Stimulated activated naive B cell treated with anti-CD40 and anti-IgM and Interleukin-4, amounts not matched to agents 10 μg/mL and 1 μg/mL and 100 μg/mL, for 72 hours (primary cell): ENCODE data around the gene ELMO2.

Experiments
- ATAC-seq, 2 donors: fragments of 150-1000 bp; cut with Tn5 transposase; replicated peaks; 2 replicates each; pipeline ENCODE4 v1.10.0; 2021; ENCODE audit warnings: moderate library complexity in 1 of 2
- DNase-seq: peaks from one replicate; pipeline ENCODE4 v3.0.0; 2021
- H3K27ac Mint-ChIP-seq: one replicate; pipeline ENCODE4 v1.8.0; 2022; ENCODE audit warnings: mild to moderate bottlenecking, mixed read lengths
- H3K27me3 Mint-ChIP-seq, 2 donors: one replicate each; pipeline ENCODE4 v1.8.0; 2022; ENCODE audit warnings: mixed read lengths in 2 of 2
- H3K36me3 Mint-ChIP-seq, 2 donors: one replicate each; pipeline ENCODE4 v1.8.0; 2022; ENCODE audit warnings: mixed read lengths in 2 of 2, mild to moderate bottlenecking in 1 of 2
- H3K4me1 Mint-ChIP-seq, 2 donors: one replicate each; pipeline ENCODE4 v1.8.0; 2022; ENCODE audit warnings: mixed read lengths in 2 of 2, mild to moderate bottlenecking in 1 of 2
- H3K4me3 Mint-ChIP-seq, 2 donors: one replicate each; pipeline ENCODE4 v1.8.0; 2022; ENCODE audit warnings: mild to moderate bottlenecking in 2 of 2, mixed read lengths in 2 of 2, moderate library complexity in 1 of 2
- H3K9me3 Mint-ChIP-seq, 2 donors: one replicate each; pipeline ENCODE4 v1.8.0; 2022; ENCODE audit warnings: mixed read lengths in 2 of 2, mild to moderate bottlenecking in 1 of 2

Gene ELMO2

DNA sequence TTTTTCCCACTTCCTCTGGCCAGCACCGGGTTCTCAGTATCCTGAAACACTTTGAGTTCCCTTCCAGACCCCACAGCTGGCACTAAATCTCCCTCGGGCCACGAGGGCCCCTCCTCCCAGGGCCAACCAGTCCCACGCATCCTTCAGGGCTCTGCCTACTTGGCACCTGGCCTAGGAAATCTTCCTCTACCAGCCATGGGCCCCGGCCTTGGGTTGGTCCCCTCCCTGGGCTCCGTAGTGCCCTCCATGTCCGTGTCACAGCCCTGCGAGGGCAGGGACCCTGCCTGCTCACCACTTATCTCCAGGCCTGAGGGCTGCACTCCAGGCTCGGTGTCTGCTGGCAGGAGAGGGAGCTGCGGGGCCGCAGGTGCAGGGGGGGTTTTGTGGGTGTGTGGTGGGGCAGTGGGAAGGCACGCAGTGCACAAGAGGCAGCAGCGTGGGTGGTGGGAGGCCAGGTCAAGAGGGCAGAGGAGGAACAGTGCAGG lies 49.3 kb downstream of the ELMO2 start:
- ATAC-seq (no peak), DNase-seq (no peak)
- peak overlapping the region; percentile 67 for H3K4me3 Mint-ChIP-seq
- peaks cover 64 to 71% of the 10 kb centered on the region in 2 donors for H3K36me3 Mint-ChIP-seq
- H3K4me1 Mint-ChIP-seq: peaks cover 56 to 72% of the 10 kb centered on the region in 2 donors
- H3K27ac Mint-ChIP-seq: peak overlapping the region; percentile 84
- H3K9me3 Mint-ChIP-seq: no peaks in the 10 kb centered on the region
- H3K27me3 Mint-ChIP-seq: no peaks in the 10 kb centered on the region

DNA sequence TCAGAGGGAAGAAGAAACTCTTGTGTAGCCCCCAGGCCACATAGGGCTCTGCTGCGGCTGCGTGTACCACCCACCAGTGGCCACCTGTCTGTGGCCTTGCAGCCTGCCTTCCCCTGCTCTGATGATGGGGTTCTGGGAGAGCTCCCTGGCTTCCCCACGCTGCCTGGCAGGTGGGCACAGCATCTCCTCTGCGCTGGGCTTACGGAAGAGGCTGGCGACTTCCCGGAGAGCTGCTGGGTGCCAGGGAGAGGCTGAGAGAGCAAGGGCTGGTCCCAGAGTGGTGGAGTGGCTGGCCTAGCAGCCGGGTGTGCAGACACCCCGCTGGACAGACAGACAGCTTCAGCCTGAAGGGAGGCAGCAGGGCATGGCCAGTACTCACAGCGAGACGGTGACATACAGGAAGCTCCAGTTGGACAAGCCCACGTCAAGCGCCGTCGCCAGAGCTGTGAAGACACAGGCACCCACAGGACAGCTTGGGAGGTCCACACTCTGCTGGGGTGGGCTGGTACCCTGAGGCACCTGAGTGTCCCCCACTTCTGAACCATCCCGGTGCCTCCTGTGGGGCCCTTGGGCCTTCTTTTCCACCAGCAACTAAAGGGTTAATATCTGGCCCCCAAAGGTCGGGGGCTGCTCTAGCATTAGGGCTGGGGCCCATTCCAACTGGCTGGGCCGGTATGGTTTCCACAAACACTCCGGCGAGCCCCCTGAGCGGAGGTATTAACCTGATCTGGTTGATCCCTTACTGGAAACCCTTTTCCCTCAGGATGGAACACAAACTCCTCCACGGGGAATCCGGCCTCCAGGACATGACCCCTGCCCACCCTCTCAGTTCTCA lies 50.0 kb downstream of the ELMO2 start:
- Mint-ChIP-seq H3K36me3 (peaks cover 63 to 70% of the 10 kb centered on the region in 2 donors), H3K9me3 (no peaks in the 10 kb centered on the region), H3K4me3 (peak overlapping the region; percentile 36 to 67), H3K27ac (peak overlapping the region; percentile 84), H3K4me1 (peaks cover 56 to 72% of the 10 kb centered on the region in 2 donors), H3K27me3 (no peaks in the 10 kb centered on the region)
- DNase-seq (no peak), ATAC-seq (no peak)

DNA sequence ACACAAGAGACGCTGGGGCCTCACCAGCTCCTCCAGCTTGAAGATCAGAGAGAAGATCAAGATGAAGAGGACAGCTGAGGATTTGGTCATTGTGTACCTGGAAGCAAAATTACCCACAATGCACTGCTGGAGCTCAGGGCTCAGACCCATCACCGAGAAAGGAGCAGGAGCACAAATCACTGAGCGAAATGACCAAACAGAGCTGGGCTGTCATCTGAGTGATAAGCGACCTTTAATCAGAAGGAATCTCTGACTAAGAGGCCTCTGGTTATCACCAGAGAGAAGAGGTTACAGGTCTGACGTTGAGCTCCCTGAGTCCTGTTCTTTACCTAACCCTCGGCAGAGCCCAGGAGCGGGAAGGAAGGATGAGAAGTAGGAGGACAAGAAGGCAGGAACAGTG lies 50.6 kb downstream of the ELMO2 start:
- Mint-ChIP-seq H3K4me1 (peaks cover 55 to 72% of the 10 kb centered on the region in 2 donors), H3K27ac (peak overlapping the region; percentile 39), H3K36me3 (peaks cover 62 to 68% of the 10 kb centered on the region in 2 donors), H3K27me3 (no peaks in the 10 kb centered on the region), H3K9me3 (no peaks in the 10 kb centered on the region), H3K4me3 (peak overlapping the region; percentile 36 to 47)
- no peak for ATAC-seq
- DNase-seq: no peak

DNA sequence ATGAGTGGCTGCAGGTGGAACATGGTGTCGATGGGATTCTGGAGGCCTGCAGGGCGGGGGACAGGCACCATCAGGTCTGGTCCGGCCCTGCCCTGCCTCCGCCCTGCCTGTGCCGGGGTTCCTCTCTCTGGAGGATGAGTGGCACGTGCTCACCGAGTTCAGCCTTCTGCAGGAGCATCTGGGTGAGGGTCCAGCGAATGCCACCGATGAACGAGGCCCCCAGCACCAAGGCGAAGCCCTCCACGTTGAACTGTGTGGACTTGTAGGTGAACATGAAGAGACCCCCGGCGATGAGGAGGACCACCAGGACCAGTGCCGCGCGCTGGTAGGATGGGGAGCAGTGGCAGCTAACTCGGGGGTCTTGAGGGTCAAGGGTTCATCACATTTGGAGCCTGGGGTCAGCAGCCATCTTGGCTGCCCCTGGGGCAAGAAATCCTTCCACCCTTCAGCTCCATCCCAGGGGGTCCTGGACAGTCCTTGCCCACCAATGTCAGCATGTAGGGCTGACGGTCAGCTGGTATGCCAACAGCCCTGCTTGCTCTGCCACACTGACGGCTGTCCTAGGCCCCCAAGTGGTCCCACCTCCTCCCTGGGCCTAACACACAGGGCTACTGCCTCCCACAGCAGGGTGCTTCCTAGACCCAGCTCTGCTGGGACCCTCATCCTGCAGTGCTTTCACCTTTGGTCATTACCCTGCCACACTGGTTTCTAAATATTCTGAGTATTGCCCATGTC lies 51.3 kb downstream of the ELMO2 start:
- H3K4me1 Mint-ChIP-seq: peaks cover 62 to 78% of the 10 kb centered on the region in 2 donors
- no peak overlapping the region for H3K4me3 Mint-ChIP-seq
- no peaks in the 10 kb centered on the region for H3K27me3 Mint-ChIP-seq
- H3K9me3 Mint-ChIP-seq: no peaks in the 10 kb centered on the region
- peak overlapping the region; percentile 74 for H3K27ac Mint-ChIP-seq
- peaks cover 69 to 75% of the 10 kb centered on the region in 2 donors for H3K36me3 Mint-ChIP-seq
- no peak for DNase-seq
- ATAC-seq: no peak

DNA sequence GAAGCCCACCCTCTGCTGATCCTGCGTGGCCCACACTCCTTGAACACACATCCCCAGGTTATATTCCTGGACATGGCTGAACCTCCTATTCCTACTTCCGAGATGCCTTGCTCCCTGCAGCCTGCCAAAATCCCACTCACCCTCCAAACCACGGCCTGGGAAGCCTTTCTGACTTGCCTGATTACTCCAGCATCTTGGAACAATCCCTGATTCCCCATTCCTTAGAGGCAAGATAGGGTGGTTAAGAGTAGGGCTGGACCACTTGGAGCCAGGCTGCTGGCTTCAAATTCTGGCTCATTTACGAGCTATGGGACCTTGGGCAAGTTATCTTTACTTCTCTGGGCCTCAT lies 52.2 kb downstream of the ELMO2 start:
- no peak for DNase-seq
- no peak overlapping the region for H3K4me3 Mint-ChIP-seq
- no peak overlapping the region for H3K27ac Mint-ChIP-seq
- no peaks in the 10 kb centered on the region for H3K9me3 Mint-ChIP-seq
- H3K36me3 Mint-ChIP-seq: peaks cover 70 to 78% of the 10 kb centered on the region in 2 donors
- peaks cover 58 to 79% of the 10 kb centered on the region in 2 donors for H3K4me1 Mint-ChIP-seq
- no peak for ATAC-seq
- no peaks in the 10 kb centered on the region for H3K27me3 Mint-ChIP-seq

DNA sequence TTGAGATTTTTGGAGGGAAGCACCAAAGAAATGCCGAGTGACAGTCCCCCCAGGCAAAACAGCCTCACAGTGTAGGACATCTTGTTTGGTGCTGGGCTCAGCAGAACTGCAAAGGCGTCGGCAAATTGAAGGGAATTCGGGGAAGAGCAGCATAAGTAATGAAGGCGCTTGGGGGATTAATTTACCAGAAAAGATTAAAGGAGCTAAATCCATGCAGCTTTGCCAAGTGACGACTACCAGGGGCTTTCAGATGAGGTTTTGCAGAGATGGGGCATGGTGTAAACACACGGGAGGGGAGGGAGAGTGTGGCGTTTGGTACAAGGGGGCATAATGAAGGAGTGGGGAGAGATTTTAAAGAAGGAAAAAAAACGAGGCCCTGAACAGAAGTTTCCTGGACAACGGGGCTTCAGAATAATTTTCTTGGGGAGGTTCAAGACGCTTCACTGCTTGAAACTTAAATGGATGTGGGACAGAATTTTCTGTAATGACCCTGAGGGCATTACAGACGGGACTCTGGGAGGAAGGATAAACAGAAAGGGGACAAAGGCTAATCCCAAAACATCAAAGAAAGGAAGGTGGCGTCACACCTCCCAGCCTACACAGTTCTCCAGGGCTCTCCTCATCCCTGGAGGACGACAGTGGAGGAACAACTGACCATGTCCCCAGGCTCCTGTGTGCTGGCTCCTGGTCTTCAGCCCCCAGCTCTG lies 52.8 kb downstream of the ELMO2 start:
- Mint-ChIP-seq H3K36me3 (peaks cover 69 to 75% of the 10 kb centered on the region in 2 donors), H3K27me3 (no peaks in the 10 kb centered on the region), H3K4me3 (no peak overlapping the region), H3K4me1 (peaks cover 53 to 79% of the 10 kb centered on the region in 2 donors), H3K27ac (no peak overlapping the region), H3K9me3 (no peaks in the 10 kb centered on the region)
- ATAC-seq (no peak), DNase-seq (no peak)

DNA sequence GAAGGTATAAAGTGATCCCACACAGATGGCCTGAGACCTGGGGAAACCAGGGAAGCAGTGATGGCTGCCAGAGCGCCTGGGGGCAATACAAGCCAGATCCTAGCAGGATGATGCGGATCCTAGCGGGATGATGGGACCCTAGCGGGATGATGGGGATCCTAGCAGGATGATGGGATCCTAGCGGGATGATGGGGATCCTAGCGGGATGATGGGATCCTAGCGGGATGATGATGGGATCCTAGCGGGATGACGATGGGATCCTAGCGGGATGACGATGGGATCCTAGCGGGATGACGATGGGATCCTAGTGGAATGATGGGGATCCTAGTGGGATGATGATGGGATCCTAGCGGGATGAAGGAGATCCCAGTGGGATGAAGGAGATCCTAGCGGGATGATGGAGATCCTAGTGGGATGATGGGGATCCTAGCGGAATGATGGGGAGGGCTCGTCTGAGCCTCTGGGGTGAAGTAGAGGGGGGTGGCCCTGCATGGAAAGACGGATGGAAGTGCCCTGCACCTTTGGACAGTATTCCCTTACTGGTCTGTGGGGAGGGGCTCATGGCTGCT lies 54.0 kb downstream of the ELMO2 start:
- Mint-ChIP-seq H3K27ac (no peak overlapping the region), H3K9me3 (no peaks in the 10 kb centered on the region), H3K4me3 (no peak overlapping the region), H3K4me1 (peaks cover 45 to 67% of the 10 kb centered on the region in 2 donors), H3K36me3 (peaks cover 62 to 67% of the 10 kb centered on the region in 2 donors), H3K27me3 (no peaks in the 10 kb centered on the region)
- DNase-seq: no peak
- no peak for ATAC-seq

DNA sequence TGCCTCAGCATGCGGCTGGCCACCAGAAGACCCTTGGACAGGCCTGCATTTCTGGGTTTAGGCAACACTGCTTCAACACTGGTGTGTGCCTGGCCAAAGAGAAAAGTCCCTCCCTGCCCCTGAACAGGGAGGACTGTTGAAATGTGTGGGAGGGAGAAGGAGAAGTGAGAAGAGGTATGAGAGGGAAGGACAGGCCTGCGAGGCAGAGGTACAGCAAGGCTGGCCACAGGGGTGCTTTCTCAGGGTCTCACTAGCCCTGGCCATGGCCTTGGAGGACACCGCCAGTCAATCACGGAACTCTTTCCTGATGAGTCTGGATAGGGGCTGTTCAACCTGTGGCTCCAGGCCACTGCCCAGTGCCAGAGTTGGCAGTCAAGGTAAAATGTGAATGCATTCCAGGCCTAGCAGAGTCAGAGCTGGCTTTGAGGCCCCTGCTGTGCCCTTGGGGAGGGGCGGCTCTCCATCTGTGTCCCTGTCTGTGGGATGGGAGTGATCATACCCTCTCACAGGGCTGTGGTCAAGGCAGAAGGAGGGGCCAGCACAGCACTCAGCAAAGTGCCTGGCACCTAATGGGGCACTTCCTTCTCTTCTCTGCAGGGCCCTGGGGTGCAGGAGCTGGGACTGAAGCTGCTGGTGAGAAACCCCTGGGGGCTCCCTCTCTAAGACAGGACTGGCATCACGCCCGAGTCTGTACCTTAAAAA lies 54.9 kb downstream of the ELMO2 start:
- DNase-seq (peak; percentile 43), ATAC-seq (peak; percentile 86 to 87)
- H3K9me3 Mint-ChIP-seq: no peaks in the 10 kb centered on the region
- peaks cover 57 to 60% of the 10 kb centered on the region in 2 donors for H3K36me3 Mint-ChIP-seq
- peak overlapping the region; percentile 88 for H3K27ac Mint-ChIP-seq
- H3K4me3 Mint-ChIP-seq: peak overlapping the region; percentile 40 to 70
- peaks cover 39 to 59% of the 10 kb centered on the region in 2 donors for H3K4me1 Mint-ChIP-seq
- no peaks in the 10 kb centered on the region for H3K27me3 Mint-ChIP-seq

DNA sequence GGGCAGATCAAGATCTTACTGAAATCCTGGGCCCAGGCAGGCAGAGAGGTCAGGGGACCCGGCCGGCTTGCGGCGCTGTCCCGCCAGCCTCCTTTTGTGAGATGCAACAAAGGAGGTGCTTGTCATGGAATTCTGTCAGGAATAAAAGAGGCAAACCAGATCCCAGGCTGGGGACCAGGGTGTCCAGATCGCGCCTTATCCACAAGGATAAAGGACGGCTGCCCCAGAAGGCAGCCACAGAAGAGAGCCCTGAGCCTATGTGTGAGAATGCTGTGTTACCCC lies 55.5 kb downstream of the ELMO2 start:
- no peaks in the 10 kb centered on the region for H3K9me3 Mint-ChIP-seq
- H3K36me3 Mint-ChIP-seq: peaks cover 54 to 58% of the 10 kb centered on the region in 2 donors
- DNase-seq (no peak), ATAC-seq (peak in 1 of 2 donors; percentile 41)
- peak overlapping the region; percentile 66 to 77 for H3K4me3 Mint-ChIP-seq
- H3K4me1 Mint-ChIP-seq: peaks cover 36 to 55% of the 10 kb centered on the region in 2 donors
- peak overlapping the region; percentile 88 for H3K27ac Mint-ChIP-seq
- no peaks in the 10 kb centered on the region for H3K27me3 Mint-ChIP-seq

DNA sequence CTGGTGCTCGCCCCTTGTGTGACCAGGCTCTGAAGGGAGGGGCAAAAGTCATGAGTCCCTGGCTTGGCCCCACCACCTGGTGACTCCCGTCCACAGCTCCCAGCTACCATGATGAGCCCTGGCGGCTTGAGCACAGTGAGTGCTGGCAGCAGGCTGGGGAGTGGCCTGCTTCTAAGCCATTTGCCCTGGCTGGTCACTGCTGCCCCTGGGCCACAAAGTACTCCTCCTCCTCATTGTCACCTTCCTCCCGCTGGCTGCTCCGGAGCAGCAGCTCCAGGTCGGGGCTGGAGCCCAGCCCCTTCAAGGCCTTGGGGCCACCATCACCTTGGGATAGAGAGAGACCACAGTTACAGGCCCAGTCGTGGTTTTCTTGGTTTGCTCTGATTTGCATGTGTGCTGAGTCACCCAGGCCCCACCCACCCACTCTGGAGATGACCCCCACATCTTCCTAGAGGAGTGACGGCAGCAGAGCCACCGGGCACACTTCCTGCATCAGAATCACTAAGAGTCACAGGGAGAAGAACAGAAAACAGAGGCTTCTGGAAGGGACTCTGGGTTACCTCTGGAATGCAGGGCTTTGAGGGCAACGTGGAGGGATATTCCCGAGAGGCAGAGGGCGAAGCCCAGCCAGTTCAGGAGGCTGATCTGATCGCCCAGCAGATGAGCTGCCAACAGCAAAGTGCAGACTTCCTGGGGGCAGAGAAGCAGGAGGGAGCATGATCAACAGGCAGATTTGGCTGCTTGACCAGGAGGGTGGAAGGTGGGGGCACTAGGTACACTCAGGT lies 56.0 kb downstream of the ELMO2 start:
- Mint-ChIP-seq H3K9me3 (no peaks in the 10 kb centered on the region), H3K4me3 (peak overlapping the region; percentile 66 to 77), H3K4me1 (peaks cover 31 to 49% of the 10 kb centered on the region in 2 donors), H3K27ac (peak overlapping the region; percentile 88), H3K27me3 (no peaks in the 10 kb centered on the region), H3K36me3 (peaks cover 49 to 58% of the 10 kb centered on the region in 2 donors)
- DNase-seq: no peak
- peak; percentile 68 to 71 for ATAC-seq

DNA sequence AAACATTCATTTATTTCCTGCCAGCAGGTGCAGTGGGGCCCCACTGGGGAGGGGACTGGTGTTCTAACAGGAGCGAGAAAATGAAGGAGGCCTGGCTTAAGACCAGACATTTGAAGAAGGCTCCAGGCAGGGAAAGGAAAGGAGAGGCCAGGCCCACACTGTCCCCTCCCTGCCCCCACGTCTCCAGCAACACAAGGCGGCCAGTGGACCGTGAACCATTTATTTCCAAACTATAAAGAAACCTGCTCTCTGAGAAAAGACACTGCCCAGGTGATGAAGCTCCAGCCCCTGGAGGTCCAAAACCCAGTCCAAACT lies 56.7 kb downstream of the ELMO2 start:
- Mint-ChIP-seq H3K27me3 (no peaks in the 10 kb centered on the region), H3K4me3 (peak overlapping the region in 1 of 2 donors; percentile 52), H3K36me3 (peaks cover 46 to 53% of the 10 kb centered on the region in 2 donors), H3K9me3 (peaks cover 0 to 1% of the 10 kb centered on the region in 2 donors), H3K4me1 (peaks cover 33 to 49% of the 10 kb centered on the region in 2 donors), H3K27ac (peak overlapping the region; percentile 27)
- no peak for DNase-seq
- ATAC-seq: no peak

DNA sequence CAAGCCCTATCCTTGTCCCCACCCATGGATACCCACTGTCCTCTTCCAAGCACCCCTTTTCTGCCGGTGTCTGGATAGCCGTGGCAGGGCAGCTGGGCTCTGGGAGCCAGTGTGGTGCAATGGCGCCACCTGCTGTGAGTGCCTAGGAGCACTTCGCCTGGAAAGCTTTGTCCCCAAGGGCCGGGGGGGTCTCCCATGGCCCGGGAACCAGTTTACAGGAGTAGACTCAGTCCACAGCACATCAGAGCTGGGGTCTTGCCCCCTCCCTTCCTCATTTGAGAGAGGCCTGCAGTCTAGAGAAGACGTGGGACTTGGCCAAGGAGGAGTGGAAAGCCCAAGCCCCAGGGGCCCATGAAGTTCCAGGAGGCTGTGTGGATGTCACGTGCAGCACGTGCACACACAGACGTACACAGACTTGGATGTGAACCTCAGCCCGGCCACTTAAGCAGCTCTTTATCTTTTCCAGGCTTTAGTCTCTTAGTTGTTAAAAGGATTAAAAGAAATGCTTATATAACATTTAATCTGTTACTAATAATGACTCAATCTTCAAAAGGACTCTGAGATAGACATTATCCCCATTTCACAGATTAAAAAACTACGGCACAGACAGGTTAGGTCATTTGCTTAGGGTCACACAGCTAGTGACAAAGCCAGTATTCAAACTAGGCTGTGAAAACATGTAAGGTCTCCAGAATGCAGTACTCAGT lies 57.2 kb downstream of the ELMO2 start:
- Mint-ChIP-seq H3K36me3 (peaks cover 41 to 48% of the 10 kb centered on the region in 2 donors), H3K27ac (peak overlapping the region; percentile 27), H3K27me3 (no peaks in the 10 kb centered on the region), H3K4me1 (peaks cover 35 to 51% of the 10 kb centered on the region in 2 donors), H3K4me3 (peak overlapping the region in 1 of 2 donors; percentile 52), H3K9me3 (peaks cover 0 to 1% of the 10 kb centered on the region in 2 donors)
- ATAC-seq: no peak
- no peak for DNase-seq
